NCI-H446 (cell line): ENCODE measurements around the gene RRAGD.
"Not testable (repeated sequence)": the region's sequence is repeated elsewhere in the genome, so short reads cannot be mapped to it uniquely, and the experiment has no call there.

Experiments used
- DNase-seq, 2 experiments: peaks; one replicate each; lab custom pipeline; 2025; lab: John Stamatoyannopoulos, UW

The RRAGD gene

GRCh38 chr6:89411145-89412070, 665 bp downstream of the RRAGD start:
- no peak for DNase-seq

GRCh38 chr6:89410788-89411144, 1.3 kb downstream of the RRAGD start:
- DNase-seq: no peak

GRCh38 chr6:89410231-89410761, 1.8 kb downstream of the RRAGD start:
- DNase-seq: no peak

- no peak for DNase-seq
Observed at GRCh38 chr6:89409461-89410035, 2.5 kb downstream of the RRAGD start.

GRCh38 chr6:89406141-89406540, 5.9 kb downstream of the RRAGD start:
- DNase-seq: no peak

GRCh38 chr6:89404512-89404911, 7.6 kb downstream of the RRAGD start:
- DNase-seq: no peak

GRCh38 chr6:89402776-89403175, 9.3 kb downstream of the RRAGD start:
- DNase-seq: no peak

- DNase-seq: no peak
Observed at GRCh38 chr6:89400912-89401399, 11.1 kb downstream of the RRAGD start.

- DNase-seq: no peak
Observed at GRCh38 chr6:89400050-89400449, 12.0 kb downstream of the RRAGD start.

GRCh38 chr6:89398762-89399525, 13.1 kb downstream of the RRAGD start:
- DNase-seq: no peak

GRCh38 chr6:89397884-89398283, 14.2 kb downstream of the RRAGD start:
- DNase-seq: not testable (repeated sequence)

GRCh38 chr6:89393659-89394058, 18.4 kb downstream of the RRAGD start:
- DNase-seq: no peak

GRCh38 chr6:89392823-89393222, 19.2 kb downstream of the RRAGD start:
- DNase-seq: no peak

GRCh38 chr6:89388846-89389245, 23.2 kb downstream of the RRAGD start:
- DNase-seq: no peak

GRCh38 chr6:89387516-89388201, 24.4 kb downstream of the RRAGD start:
- DNase-seq: no peak

- no peak for DNase-seq
Observed at GRCh38 chr6:89386917-89387491, 25.1 kb downstream of the RRAGD start.

- DNase-seq: no peak
Observed at GRCh38 chr6:89385846-89386245, 26.2 kb downstream of the RRAGD start.

- peak; percentile 87 to 90 for DNase-seq
Observed at GRCh38 chr6:89385156-89385667, 26.9 kb downstream of the RRAGD start.

- no peak for DNase-seq
Observed at GRCh38 chr6:89381031-89381430, 31.0 kb downstream of the RRAGD start.

- peak; percentile 12 to 80 for DNase-seq
Observed at GRCh38 chr6:89379281-89379680, 32.8 kb downstream of the RRAGD start.

GRCh38 chr6:89378628-89379027, 33.4 kb downstream of the RRAGD start:
- DNase-seq: no peak
